Mesodermal cell (in vitro differentiated cells): ENCODE data around the gene SNTG2.
A peak's percentile ranks its signal among the peaks of the same experiment; 100 is the strongest.
"Not testable (repeated sequence)": the region's sequence is repeated elsewhere in the genome, so short reads cannot be mapped to it uniquely, and the experiment has no call there.

Experiments used
- H3K27ac ChIP-seq: 2 replicates; pipeline ENCODE4 v1.7.0; 2013; ENCODE audit warnings: mild to moderate bottlenecking, low read depth, low read length, moderate library complexity; ENCODE audit not compliant: severe bottlenecking
- H3K36me3 ChIP-seq: 2 replicates; pipeline ENCODE4 v1.7.1; 2013; ENCODE audit warnings: mild to moderate bottlenecking, low read length, moderate library complexity; ENCODE audit not compliant: control insufficient read depth, insufficient read depth
- H3K4me1 ChIP-seq: one replicate; pipeline ENCODE4 v1.7.1; 2013; ENCODE audit warnings: mild to moderate bottlenecking, low read length; ENCODE audit not compliant: insufficient read depth, control insufficient read depth, poor library complexity, severe bottlenecking
- H3K4me3 ChIP-seq: 2 replicates; pipeline ENCODE4 v1.7.0; 2013; ENCODE audit warnings: low read length, control low read depth, mild to moderate bottlenecking; ENCODE audit not compliant: insufficient read depth, poor library complexity, severe bottlenecking; ENCODE audit errors: extremely low read depth
- H3K9me3 ChIP-seq: 2 replicates; pipeline ENCODE4 v1.7.1; 2013; ENCODE audit warnings: mild to moderate bottlenecking, low read length, moderate library complexity; ENCODE audit not compliant: control insufficient read depth
- WGBS, 2 experiments: methylation state at CpG; one replicate each; pipeline ENCODE4 v1.1.5; 2013; ENCODE audit warnings: missing lambda C conversion rate in 2 of 2; ENCODE audit not compliant: insufficient coverage in 2 of 2; 5-methylcytosine and 5-hydroxymethylcytosine counted together

Gene SNTG2

GRCh38 chr2:1413156-1413710, 462.6 kb downstream of the SNTG2 start, which contains the start of gene TPO:
TPO (plus strand) TSS chr2:1413463; CDS start chr2:1414409, 946 bp downstream.
- H3K9me3 ChIP-seq = no peaks in the 10 kb centered on the region
- H3K4me1 ChIP-seq = peaks cover 10% of the 10 kb centered on the region
- H3K4me3 ChIP-seq = no peak within 1 kb of the TSS
- no peaks in the 10 kb centered on the region for H3K36me3 ChIP-seq
- WGBS, 2 experiments = 92 to 94% methylated on average over 14 to 15 of the region's 15 CpGs
- peak within 1 kb of the TSS; percentile 41 for H3K27ac ChIP-seq

GRCh38 chr2:1414121-1414520, 463.5 kb downstream of the SNTG2 start:
- Histone ChIP-seq H3K36me3 (no peaks in the 10 kb centered on the region), H3K4me1 (peaks cover 10% of the 10 kb centered on the region), H3K4me3 (no peak overlapping the region), H3K9me3 (no peaks in the 10 kb centered on the region), H3K27ac (peak overlapping the region; percentile 41)
- 73 to 75% methylated on average over 12 to 13 of the region's 13 CpGs for WGBS, 2 experiments

- not testable (repeated sequence) for H3K27ac ChIP-seq, H3K36me3 ChIP-seq, H3K9me3 ChIP-seq, H3K4me3 ChIP-seq
- H3K4me1 ChIP-seq = peaks cover 10% of the 10 kb centered on the region
- 97 to 98% methylated on average over 11 of the region's 11 CpGs for WGBS, 2 experiments
These were observed 464.3 kb downstream of the SNTG2 start for GRCh38 chr2:1414901-1415300.

- Histone ChIP-seq H3K9me3 (no peaks in the 10 kb centered on the region), H3K27ac (no peak overlapping the region), H3K4me3 (no peak overlapping the region), H3K36me3 (no peaks in the 10 kb centered on the region), H3K4me1 (peaks cover 10% of the 10 kb centered on the region)
- 78 to 83% methylated on average over 5 of the region's 6 CpGs for WGBS, 2 experiments
These were observed 464.9 kb downstream of the SNTG2 start for GRCh38 chr2:1415501-1415900.
